PFSK-1 (cell line): Measurements from ENCODE around the gene RASGRP2.

ENCODE experiments used
- FOXP2 ChIP-seq: optimal IDR thresholded peaks from 2 replicates; pipeline ENCODE3; 2011; ENCODE audit warnings: borderline replicate concordance, control low read depth, inconsistent platforms; ENCODE audit not compliant: insufficient read depth; ENCODE audit errors: extremely low read length, extremely low read depth
- POLR2AphosphoS5 ChIP-seq: IDR thresholded peaks from 2 replicates; pipeline ENCODE4 v1.6.1; 2012; ENCODE audit warnings: low read depth, mild to moderate bottlenecking, control low read depth, low read length, moderate library complexity
- TF ChIP-seq, protein P1 (sequence below), 2 experiments: IDR thresholded peaks; 2 replicates each; pipeline versions ENCODE4 v1.6.1 to v1.8.0; 2011 to 2012; ENCODE audit warnings: low read depth in 2 of 2, low read length in 2 of 2, control low read depth in 1 of 2, inconsistent platforms in 1 of 2, mild to moderate bottlenecking in 1 of 2, moderate library complexity in 1 of 2; ENCODE audit not compliant: insufficient read depth in 1 of 2

DNA sequence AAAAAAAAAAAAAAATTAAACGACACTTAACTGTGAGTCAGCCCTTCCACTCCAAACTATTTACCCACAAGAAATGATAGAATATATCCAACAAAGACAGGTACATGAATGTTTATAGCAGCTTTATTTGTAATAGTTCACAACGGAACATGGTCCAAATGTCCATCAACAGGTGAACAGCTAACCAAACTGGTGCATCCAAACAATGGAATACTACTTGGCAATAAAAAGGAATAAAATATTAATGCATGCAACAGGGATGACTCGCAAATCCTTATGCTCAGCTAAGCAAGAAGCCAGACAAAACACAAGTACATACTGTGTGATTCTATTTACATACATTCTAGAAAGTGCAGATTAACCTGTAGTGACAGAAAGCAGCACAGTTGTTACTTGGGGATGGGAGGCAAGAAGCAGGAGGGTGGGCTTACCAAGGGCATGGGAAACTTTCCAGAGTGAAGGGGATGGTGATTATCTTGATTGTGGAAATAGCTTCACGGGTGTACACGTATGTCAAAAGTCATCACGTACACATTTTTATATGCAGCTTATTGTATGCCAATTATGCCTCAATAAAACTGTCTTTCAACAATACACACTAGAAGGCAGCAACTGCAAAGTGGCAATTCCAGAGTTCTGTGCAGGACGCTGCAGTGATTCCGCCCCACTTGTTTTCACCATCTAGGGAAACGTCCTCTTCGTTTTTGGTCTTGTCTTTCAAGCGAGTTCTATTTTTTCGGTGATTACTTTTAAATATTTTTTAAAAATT lies 41.1 kb upstream of the RASGRP2 start:
- TF ChIP-seq FOXP2 (no peak), POLR2AphosphoS5 (no peak)
- TF ChIP-seq, protein P1, sequence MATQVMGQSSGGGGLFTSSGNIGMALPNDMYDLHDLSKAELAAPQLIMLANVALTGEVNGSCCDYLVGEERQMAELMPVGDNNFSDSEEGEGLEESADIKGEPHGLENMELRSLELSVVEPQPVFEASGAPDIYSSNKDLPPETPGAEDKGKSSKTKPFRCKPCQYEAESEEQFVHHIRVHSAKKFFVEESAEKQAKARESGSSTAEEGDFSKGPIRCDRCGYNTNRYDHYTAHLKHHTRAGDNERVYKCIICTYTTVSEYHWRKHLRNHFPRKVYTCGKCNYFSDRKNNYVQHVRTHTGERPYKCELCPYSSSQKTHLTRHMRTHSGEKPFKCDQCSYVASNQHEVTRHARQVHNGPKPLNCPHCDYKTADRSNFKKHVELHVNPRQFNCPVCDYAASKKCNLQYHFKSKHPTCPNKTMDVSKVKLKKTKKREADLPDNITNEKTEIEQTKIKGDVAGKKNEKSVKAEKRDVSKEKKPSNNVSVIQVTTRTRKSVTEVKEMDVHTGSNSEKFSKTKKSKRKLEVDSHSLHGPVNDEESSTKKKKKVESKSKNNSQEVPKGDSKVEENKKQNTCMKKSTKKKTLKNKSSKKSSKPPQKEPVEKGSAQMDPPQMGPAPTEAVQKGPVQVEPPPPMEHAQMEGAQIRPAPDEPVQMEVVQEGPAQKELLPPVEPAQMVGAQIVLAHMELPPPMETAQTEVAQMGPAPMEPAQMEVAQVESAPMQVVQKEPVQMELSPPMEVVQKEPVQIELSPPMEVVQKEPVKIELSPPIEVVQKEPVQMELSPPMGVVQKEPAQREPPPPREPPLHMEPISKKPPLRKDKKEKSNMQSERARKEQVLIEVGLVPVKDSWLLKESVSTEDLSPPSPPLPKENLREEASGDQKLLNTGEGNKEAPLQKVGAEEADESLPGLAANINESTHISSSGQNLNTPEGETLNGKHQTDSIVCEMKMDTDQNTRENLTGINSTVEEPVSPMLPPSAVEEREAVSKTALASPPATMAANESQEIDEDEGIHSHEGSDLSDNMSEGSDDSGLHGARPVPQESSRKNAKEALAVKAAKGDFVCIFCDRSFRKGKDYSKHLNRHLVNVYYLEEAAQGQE (IDR thresholded peaks at IDR 0.05; ENCODE audit: insufficient read depth in 1 of 2, low read depth in 2 of 2, low read length in 2 of 2): no peak
